Astrocyte (in vitro differentiated cells and primary cell): ENCODE measurements around the gene ITGA8. TPM values are rescaled to one million over a fixed set of nuclear protein-coding genes. Genes with fewer than 3 reads are reported as not detected.
A peak's percentile ranks its signal among the peaks of the same experiment; 100 is the strongest.

Experiments
- DNase-seq: peaks from one replicate; pipeline ENCODE4 v3.0.0-alpha.2; 2010; ENCODE audit warnings: low read depth
- FAIRE-seq: peaks from 2 replicates; lab custom pipeline; 2011; peaks lifted over from hg19 to GRCh38; lab: Jason Lieb, UNC
- H2AFZ ChIP-seq: 2 replicates; pipeline ENCODE4 v1.6.0; 2012; ENCODE audit warnings: low read depth, low read length, inconsistent platforms
- H3K27ac ChIP-seq: 2 replicates; pipeline ENCODE4 v1.5.1; 2011; ENCODE audit warnings: low read depth, low read length, inconsistent platforms
- H3K27me3 ChIP-seq: 2 replicates; pipeline ENCODE4 v1.6.0; 2011; ENCODE audit warnings: low read length, inconsistent platforms; ENCODE audit not compliant: insufficient read depth
- H3K36me3 ChIP-seq: 2 replicates; pipeline ENCODE4 v1.5.1; 2011; ENCODE audit warnings: low read length, inconsistent platforms; ENCODE audit not compliant: insufficient read depth
- H3K4me1 ChIP-seq: 2 replicates; pipeline ENCODE4 v1.5.1; 2011; ENCODE audit warnings: low read length, inconsistent platforms; ENCODE audit not compliant: insufficient read depth
- H3K4me2 ChIP-seq: 2 replicates; pipeline ENCODE4 v1.6.0; 2012; ENCODE audit warnings: low read length, inconsistent platforms
- H3K4me3 ChIP-seq: 2 replicates; pipeline ENCODE4 v1.5.1; 2011; ENCODE audit warnings: low read depth, mild to moderate bottlenecking, low read length, inconsistent platforms; ENCODE audit not compliant: insufficient read depth
- H3K79me2 ChIP-seq: 2 replicates; pipeline ENCODE4 v1.6.0; 2012; ENCODE audit warnings: mild to moderate bottlenecking, low read length, inconsistent platforms; ENCODE audit not compliant: insufficient read depth
- H3K9ac ChIP-seq: 2 replicates; pipeline ENCODE4 v1.6.0; 2012; ENCODE audit warnings: mild to moderate bottlenecking, low read length, inconsistent platforms
- H3K9me3 ChIP-seq: 2 replicates; pipeline ENCODE4 v1.5.1; 2012; ENCODE audit warnings: low read depth, mild to moderate bottlenecking, low read length, inconsistent platforms; ENCODE audit not compliant: insufficient read depth
- H4K20me1 ChIP-seq: 2 replicates; pipeline ENCODE4 v1.6.0; 2012; ENCODE audit warnings: low read length, inconsistent platforms; ENCODE audit not compliant: insufficient read depth
- H3K27ac Mint-ChIP-seq: one replicate; pipeline ENCODE4 v1.8.0; 2021; ENCODE audit warnings: mild to moderate bottlenecking, mixed read lengths; ENCODE audit not compliant: unreplicated experiment
- H3K27me3 Mint-ChIP-seq: one replicate; pipeline ENCODE4 v1.8.0; 2021; ENCODE audit warnings: low read depth, mixed read lengths; ENCODE audit not compliant: unreplicated experiment
- H3K36me3 Mint-ChIP-seq: one replicate; pipeline ENCODE4 v1.8.0; 2021; ENCODE audit warnings: low read depth, mixed read lengths; ENCODE audit not compliant: unreplicated experiment
- H3K4me1 Mint-ChIP-seq: one replicate; pipeline ENCODE4 v1.8.0; 2021; ENCODE audit warnings: low read depth, mixed read lengths; ENCODE audit not compliant: unreplicated experiment
- H3K4me3 Mint-ChIP-seq: one replicate; pipeline ENCODE4 v1.8.0; 2021; ENCODE audit warnings: mild to moderate bottlenecking, moderate library complexity, mixed read lengths; ENCODE audit not compliant: unreplicated experiment
- H3K9me3 Mint-ChIP-seq: one replicate; pipeline ENCODE4 v1.8.0; 2021; ENCODE audit warnings: mild to moderate bottlenecking, mixed read lengths; ENCODE audit not compliant: unreplicated experiment
- CTCF ChIP-seq: IDR thresholded peaks from 2 replicates; pipeline ENCODE4 v1.5.1; 2011; ENCODE audit warnings: low read depth, mild to moderate bottlenecking, inconsistent platforms, low read length, moderate library complexity; ENCODE audit not compliant: insufficient read depth
- EZH2 ChIP-seq: IDR thresholded peaks from 2 replicates; pipeline ENCODE4 v1.6.1; 2012; ENCODE audit warnings: mild to moderate bottlenecking, low read length, inconsistent platforms; ENCODE audit not compliant: insufficient read depth
- total RNA-seq: library from RNA; stranded (reverse); gene quantifications from 2 replicates; pipeline ENCODE4 v1.2.1, GENCODE V29; 2021

The ITGA8 gene
- total RNA-seq, 1 donor from 2014 or later = not detected

DNA sequence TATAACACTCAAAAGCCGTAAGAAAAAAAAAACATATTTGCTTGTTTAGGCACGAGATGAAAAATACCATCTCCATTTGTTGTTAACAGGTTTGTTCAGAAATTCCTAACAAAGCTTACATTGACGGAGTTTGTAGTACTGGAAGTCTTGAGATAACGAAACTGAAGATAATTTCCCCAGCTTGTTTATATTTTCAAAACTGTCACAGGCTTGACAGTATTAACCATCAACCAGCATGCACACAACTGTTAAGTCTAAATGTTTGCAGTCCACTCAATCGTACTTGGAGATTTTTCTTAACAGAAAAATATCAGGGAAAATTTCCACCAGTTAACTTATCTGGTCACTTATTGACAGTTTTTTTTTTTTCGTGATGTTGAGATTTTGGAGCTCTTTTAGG is 68.5 kb downstream of the ITGA8 start:
- H2AFZ ChIP-seq = no peak overlapping the region
- Mint-ChIP-seq H3K4me3 (no peak overlapping the region), H3K36me3 (no peaks in the 10 kb centered on the region), H3K9me3 (no peaks in the 10 kb centered on the region), H3K4me1 (no peaks in the 10 kb centered on the region), H3K27me3 (no peaks in the 10 kb centered on the region), H3K27ac (no peak overlapping the region)
- no peak for FAIRE-seq
- TF ChIP-seq CTCF (no peak), EZH2 (no peak)
- no peak overlapping the region for H3K4me2 ChIP-seq
- H3K79me2 ChIP-seq = no peaks in the 10 kb centered on the region
- H3K4me1 ChIP-seq = no peaks in the 10 kb centered on the region
- H3K27me3 ChIP-seq = no peaks in the 10 kb centered on the region
- no peak overlapping the region for H3K9ac ChIP-seq
- no peak overlapping the region for H3K4me3 ChIP-seq
- no peak overlapping the region for H3K27ac ChIP-seq
- no peaks in the 10 kb centered on the region for H3K36me3 ChIP-seq
- DNase-seq = no peak
- no peaks in the 10 kb centered on the region for H3K9me3 ChIP-seq
- H4K20me1 ChIP-seq = no peaks in the 10 kb centered on the region

GRCh38 chr10:15642095-15642494 is 77.6 kb downstream of the ITGA8 start:
- no peak overlapping the region for H3K4me3 ChIP-seq
- no peak for TF ChIP-seq CTCF
- TF ChIP-seq EZH2 = no peak
- peak; percentile 9 for DNase-seq
- H3K4me1 ChIP-seq = no peaks in the 10 kb centered on the region
- H3K4me1 Mint-ChIP-seq = no peaks in the 10 kb centered on the region
- H3K27me3 ChIP-seq = no peaks in the 10 kb centered on the region
- peaks cover 4% of the 10 kb centered on the region for H3K9me3 Mint-ChIP-seq
- H3K9me3 ChIP-seq = no peaks in the 10 kb centered on the region
- no peaks in the 10 kb centered on the region for H3K36me3 ChIP-seq
- H3K27me3 Mint-ChIP-seq = peaks cover 4% of the 10 kb centered on the region
- H3K36me3 Mint-ChIP-seq = no peaks in the 10 kb centered on the region
- no peak for FAIRE-seq
- no peak overlapping the region for H3K4me3 Mint-ChIP-seq
- no peak overlapping the region for H3K9ac ChIP-seq
- H2AFZ ChIP-seq = no peak overlapping the region
- H4K20me1 ChIP-seq = no peaks in the 10 kb centered on the region
- H3K79me2 ChIP-seq = no peaks in the 10 kb centered on the region
- no peak overlapping the region for H3K27ac ChIP-seq
- H3K4me2 ChIP-seq = no peak overlapping the region
- no peak overlapping the region for H3K27ac Mint-ChIP-seq

GRCh38 chr10:15640536-15641085 is 79.1 kb downstream of the ITGA8 start:
- Histone ChIP-seq H3K4me1 (no peaks in the 10 kb centered on the region), H3K4me2 (no peak overlapping the region), H3K36me3 (no peaks in the 10 kb centered on the region), H3K4me3 (no peak overlapping the region), H2AFZ (no peak overlapping the region), H3K27ac (no peak overlapping the region), H4K20me1 (no peaks in the 10 kb centered on the region), H3K27me3 (no peaks in the 10 kb centered on the region), H3K79me2 (no peaks in the 10 kb centered on the region), H3K9me3 (no peaks in the 10 kb centered on the region), H3K9ac (no peak overlapping the region)
- no peak for DNase-seq
- no peak overlapping the region for H3K27ac Mint-ChIP-seq
- H3K4me1 Mint-ChIP-seq = no peaks in the 10 kb centered on the region
- no peak for FAIRE-seq
- no peaks in the 10 kb centered on the region for H3K36me3 Mint-ChIP-seq
- H3K27me3 Mint-ChIP-seq = peaks cover 4% of the 10 kb centered on the region
- peaks cover 4% of the 10 kb centered on the region for H3K9me3 Mint-ChIP-seq
- TF ChIP-seq CTCF (no peak), EZH2 (no peak)
- H3K4me3 Mint-ChIP-seq = no peak overlapping the region
